ENCODE results near the gene CALR. TPM values are rescaled to one million over a fixed set of nuclear protein-coding genes. Genes with fewer than 3 reads are reported as not detected.

CALR gene
- total RNA-seq, 1 experiment from 2014 or later, result 547 TPM

DNA sequence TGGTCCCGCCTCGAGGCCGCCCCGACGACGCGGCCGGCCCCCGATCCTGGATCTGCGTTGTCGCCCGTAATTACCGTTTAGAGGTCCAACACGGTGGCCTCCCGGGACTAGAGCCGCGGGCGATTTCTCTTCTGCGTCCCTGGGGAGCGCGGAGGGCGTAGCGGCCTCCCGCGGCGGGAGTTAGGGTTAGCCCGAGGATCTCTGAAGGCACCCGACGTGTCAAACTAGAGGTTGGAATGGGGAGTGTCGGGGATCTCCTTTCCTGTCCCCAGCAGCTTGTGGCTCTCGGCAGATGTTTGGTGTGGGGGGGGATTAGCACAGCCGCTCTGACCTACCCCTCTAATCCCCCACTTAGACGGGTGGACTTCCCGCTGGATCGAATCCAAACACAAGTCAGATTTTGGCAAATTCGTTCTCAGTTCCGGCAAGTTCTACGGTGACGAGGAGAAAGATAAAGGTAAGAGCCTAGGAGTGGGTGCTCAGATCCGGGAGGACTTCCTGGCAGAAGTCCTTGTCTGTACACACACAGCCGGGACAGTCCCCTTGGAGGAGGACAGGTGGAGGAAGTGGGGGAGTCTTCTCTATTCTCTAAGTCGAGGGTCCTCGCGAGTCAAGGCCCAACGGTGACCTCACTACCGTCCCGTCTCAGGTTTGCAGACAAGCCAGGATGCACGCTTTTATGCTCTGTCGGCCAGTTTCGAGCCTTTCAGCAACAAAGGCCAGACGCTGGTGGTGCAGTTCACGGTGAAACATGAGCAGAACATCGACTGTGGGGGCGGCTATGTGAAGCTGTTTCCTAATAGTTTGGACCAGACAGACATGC lies 581 bp downstream of the CALR start:
- Histone ChIP-seq H2AFZ (ENCODE audit: low read length) (no peak overlapping the region), H3K4me1 (ENCODE audit: low read length) (peaks cover 40% of the 10 kb centered on the region), H3K27ac (ENCODE audit: low read length) (peak overlapping the region; percentile 86), H3K9me3 (ENCODE audit: low read length) (no peaks in the 10 kb centered on the region), H3K27me3 (ENCODE audit: low read length) (no peaks in the 10 kb centered on the region), H4K20me1 (ENCODE audit: insufficient read depth, low read depth, low read length) (peaks cover 22% of the 10 kb centered on the region), H3K4me3 (ENCODE audit: low read length) (peak overlapping the region; percentile 96), H3K79me2 (ENCODE audit: low read length) (peaks cover 24% of the 10 kb centered on the region), H3K4me2 (ENCODE audit: low read depth, low read length, poor library complexity, severe bottlenecking) (peak overlapping the region; percentile 83), H3K9me2 (replicated peaks; ENCODE audit: insufficient read depth, low read length) (no peaks in the 10 kb centered on the region), H3K9ac (ENCODE audit: low read length) (peak overlapping the region; percentile 99), H3K36me3 (ENCODE audit: insufficient read depth, low read length) (peaks cover 33% of the 10 kb centered on the region)
- DNase-seq, result peak; percentile 68

GRCh38 chr19:12939975-12940423 lies 1.6 kb downstream of the CALR start:
- Histone ChIP-seq H3K4me2 (ENCODE audit: low read depth, low read length, poor library complexity, severe bottlenecking) (peak overlapping the region; percentile 83), H3K4me3 (ENCODE audit: low read length) (peak overlapping the region; percentile 96), H3K27ac (ENCODE audit: low read length) (peak overlapping the region; percentile 86), H3K9ac (ENCODE audit: low read length) (peak overlapping the region; percentile 99), H2AFZ (ENCODE audit: low read length) (no peak overlapping the region), H3K27me3 (ENCODE audit: low read length) (no peaks in the 10 kb centered on the region), H3K79me2 (ENCODE audit: low read length) (peaks cover 24% of the 10 kb centered on the region), H3K9me2 (replicated peaks; ENCODE audit: insufficient read depth, low read length) (no peaks in the 10 kb centered on the region), H3K36me3 (ENCODE audit: insufficient read depth, low read length) (peaks cover 33% of the 10 kb centered on the region), H3K9me3 (ENCODE audit: low read length) (no peaks in the 10 kb centered on the region), H3K4me1 (ENCODE audit: low read length) (peaks cover 42% of the 10 kb centered on the region), H4K20me1 (ENCODE audit: insufficient read depth, low read depth, low read length) (peaks cover 22% of the 10 kb centered on the region)
- no peak for DNase-seq

GRCh38 chr19:12940897-12941296 lies 2.5 kb downstream of the CALR start:
- peak overlapping the region; percentile 86 for H3K27ac ChIP-seq (ENCODE audit: low read length)
- H3K9me3 ChIP-seq (ENCODE audit: low read length), result no peaks in the 10 kb centered on the region
- H3K36me3 ChIP-seq (ENCODE audit: insufficient read depth, low read length), result peaks cover 33% of the 10 kb centered on the region
- no peak overlapping the region for H2AFZ ChIP-seq (ENCODE audit: low read length)
- DNase-seq, result peak; percentile 65
- peak overlapping the region; percentile 83 for H3K4me2 ChIP-seq (ENCODE audit: low read depth, low read length, poor library complexity, severe bottlenecking)
- H3K4me3 ChIP-seq (ENCODE audit: low read length), result peak overlapping the region; percentile 96; the same call in 1 of the 2 replicates
- no peaks in the 10 kb centered on the region for H3K9me2 ChIP-seq (replicated peaks; ENCODE audit: insufficient read depth, low read length)
- peaks cover 42% of the 10 kb centered on the region for H3K4me1 ChIP-seq (ENCODE audit: low read length)
- peaks cover 22% of the 10 kb centered on the region for H4K20me1 ChIP-seq (ENCODE audit: insufficient read depth, low read depth, low read length)
- peaks cover 24% of the 10 kb centered on the region for H3K79me2 ChIP-seq (ENCODE audit: low read length)
- H3K27me3 ChIP-seq (ENCODE audit: low read length), result no peaks in the 10 kb centered on the region
- H3K9ac ChIP-seq (ENCODE audit: low read length), result peak overlapping the region; percentile 99; the same call in 1 of the 2 replicates

GRCh38 chr19:12943437-12944044 lies 5.1 kb downstream of the CALR start:
- no peak overlapping the region for H2AFZ ChIP-seq (ENCODE audit: low read length)
- no peaks in the 10 kb centered on the region for H3K9me3 ChIP-seq (ENCODE audit: low read length)
- no peaks in the 10 kb centered on the region for H3K27me3 ChIP-seq (ENCODE audit: low read length)
- no peak overlapping the region for H3K4me3 ChIP-seq (ENCODE audit: low read length)
- H3K4me2 ChIP-seq (ENCODE audit: low read depth, low read length, poor library complexity, severe bottlenecking), result peak overlapping the region; percentile 39
- peaks cover 40% of the 10 kb centered on the region for H3K4me1 ChIP-seq (ENCODE audit: low read length)
- no peaks in the 10 kb centered on the region for H3K9me2 ChIP-seq (replicated peaks; ENCODE audit: insufficient read depth, low read length)
- no peak overlapping the region for H3K27ac ChIP-seq (ENCODE audit: low read length)
- peaks cover 22% of the 10 kb centered on the region for H4K20me1 ChIP-seq (ENCODE audit: insufficient read depth, low read depth, low read length)
- H3K9ac ChIP-seq (ENCODE audit: low read length), result no peak overlapping the region
- peaks cover 46% of the 10 kb centered on the region for H3K36me3 ChIP-seq (ENCODE audit: insufficient read depth, low read length)
- peaks cover 42% of the 10 kb centered on the region for H3K79me2 ChIP-seq (ENCODE audit: low read length)
- DNase-seq, result peak; percentile 64

DNA sequence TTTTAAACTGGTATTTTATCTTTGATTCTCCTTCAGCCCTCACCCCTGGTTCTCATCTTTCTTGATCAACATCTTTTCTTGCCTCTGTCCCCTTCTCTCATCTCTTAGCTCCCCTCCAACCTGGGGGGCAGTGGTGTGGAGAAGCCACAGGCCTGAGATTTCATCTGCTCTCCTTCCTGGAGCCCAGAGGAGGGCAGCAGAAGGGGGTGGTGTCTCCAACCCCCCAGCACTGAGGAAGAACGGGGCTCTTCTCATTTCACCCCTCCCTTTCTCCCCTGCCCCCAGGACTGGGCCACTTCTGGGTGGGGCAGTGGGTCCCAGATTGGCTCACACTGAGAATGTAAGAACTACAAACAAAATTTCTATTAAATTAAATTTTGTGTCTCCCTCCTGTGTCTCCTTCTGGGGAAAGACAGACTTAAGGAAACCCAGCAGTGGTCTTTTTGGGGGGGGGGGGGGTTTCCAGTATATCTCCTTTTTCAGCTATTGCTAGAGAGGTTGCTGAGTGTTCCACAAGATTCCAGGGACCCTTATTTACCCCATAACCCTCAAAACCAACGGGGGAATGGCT lies 5.8 kb downstream of the CALR start:
- Histone ChIP-seq H3K27ac (ENCODE audit: low read length) (peak overlapping the region; percentile 58), H3K27me3 (ENCODE audit: low read length) (no peaks in the 10 kb centered on the region)

GRCh38 chr19:12945479-12946091 lies 7.2 kb downstream of the CALR start, which contains the start of gene RAD23A:
TSS of gene RAD23A (plus strand) at chr19:12945862. CDS start at chr19:12945949, 87 bp downstream.
- peaks cover 22% of the 10 kb centered on the region for H3K79me2 ChIP-seq (ENCODE audit: low read length)

More for the DNA sequence above, 5.8 kb downstream of the CALR start:
- Histone ChIP-seq H2AFZ (ENCODE audit: low read length) (no peak overlapping the region), H3K9ac (ENCODE audit: low read length) (no peak overlapping the region), H3K9me3 (ENCODE audit: low read length) (no peaks in the 10 kb centered on the region), H3K79me2 (ENCODE audit: low read length) (peaks cover 36% of the 10 kb centered on the region), H3K9me2 (replicated peaks; ENCODE audit: insufficient read depth, low read length) (no peaks in the 10 kb centered on the region), H3K4me3 (ENCODE audit: low read length) (no peak overlapping the region), H3K36me3 (ENCODE audit: insufficient read depth, low read length) (peaks cover 41% of the 10 kb centered on the region), H4K20me1 (ENCODE audit: insufficient read depth, low read depth, low read length) (peaks cover 16% of the 10 kb centered on the region), H3K4me1 (ENCODE audit: low read length) (peaks cover 40% of the 10 kb centered on the region), H3K4me2 (ENCODE audit: low read depth, low read length, poor library complexity, severe bottlenecking) (peak overlapping the region; percentile 39)
- DNase-seq, result peak; percentile 61

DNA sequence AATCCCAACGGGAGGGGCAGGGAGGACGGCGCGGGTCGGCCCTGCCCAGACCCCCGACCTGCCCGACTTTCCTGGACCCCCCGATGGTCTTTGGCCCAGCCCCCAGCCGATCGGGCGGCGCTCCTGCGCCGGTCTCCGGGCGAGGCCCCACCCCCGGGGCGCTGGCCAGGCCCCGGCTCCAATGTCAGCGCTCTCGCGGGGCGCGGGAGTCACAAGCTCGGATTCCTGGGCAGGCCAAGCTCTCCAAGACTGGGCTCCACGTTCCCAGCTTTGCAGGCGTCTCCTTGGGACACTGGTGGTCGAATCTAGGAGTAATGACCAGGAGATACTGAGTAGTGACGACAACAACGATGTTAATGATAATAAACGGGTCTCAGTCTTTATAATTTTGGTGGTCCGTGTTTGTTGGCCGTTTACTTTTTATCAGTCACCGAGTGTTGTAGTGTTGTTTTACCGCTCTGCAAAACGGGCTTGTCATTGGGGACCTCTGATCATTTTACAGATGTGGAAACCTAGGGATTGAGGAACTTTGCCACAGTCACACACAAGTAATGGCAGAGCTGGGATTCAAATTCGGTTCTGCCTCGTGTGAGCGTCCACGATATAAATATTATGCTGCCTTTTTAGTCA lies 7.8 kb downstream of the CALR start:
- H2AFZ ChIP-seq (ENCODE audit: low read length), result no peak overlapping the region
- no peaks in the 10 kb centered on the region for H3K9me2 ChIP-seq (replicated peaks; ENCODE audit: insufficient read depth, low read length)
- peaks cover 20% of the 10 kb centered on the region for H3K4me1 ChIP-seq (ENCODE audit: low read length)
- peaks cover 21% of the 10 kb centered on the region for H3K36me3 ChIP-seq (ENCODE audit: insufficient read depth, low read length)
- no peaks in the 10 kb centered on the region; the same call in 1 of the 2 replicates for H4K20me1 ChIP-seq (ENCODE audit: insufficient read depth, low read depth, low read length)
- H3K9me3 ChIP-seq (ENCODE audit: low read length), result no peaks in the 10 kb centered on the region
- H3K79me2 ChIP-seq (ENCODE audit: low read length), result peaks cover 20% of the 10 kb centered on the region
- H3K9ac ChIP-seq (ENCODE audit: low read length), result peak overlapping the region; percentile 84
- peak overlapping the region; percentile 60 for H3K27ac ChIP-seq (ENCODE audit: low read length)
- H3K27me3 ChIP-seq (ENCODE audit: low read length), result no peaks in the 10 kb centered on the region
- H3K4me2 ChIP-seq (ENCODE audit: low read depth, low read length, poor library complexity, severe bottlenecking), result peak overlapping the region; percentile 90
- peak overlapping the region; percentile 85 for H3K4me3 ChIP-seq (ENCODE audit: low read length)
- DNase-seq, result peak; percentile 91

More at GRCh38 chr19:12945479-12946091, 7.2 kb downstream of the CALR start, which contains the start of gene RAD23A:
- Histone ChIP-seq H3K27ac (ENCODE audit: low read length) (peak within 1 kb of the TSS; percentile 60), H3K9me3 (ENCODE audit: low read length) (no peaks in the 10 kb centered on the region), H3K36me3 (ENCODE audit: insufficient read depth, low read length) (peaks cover 27% of the 10 kb centered on the region), H4K20me1 (ENCODE audit: insufficient read depth, low read depth, low read length) (peaks cover 2% of the 10 kb centered on the region; the same call in 1 of the 2 replicates), H3K27me3 (ENCODE audit: low read length) (no peaks in the 10 kb centered on the region), H3K4me2 (ENCODE audit: low read depth, low read length, poor library complexity, severe bottlenecking) (peak within 1 kb of the TSS; percentile 90), H3K4me3 (ENCODE audit: low read length) (peak within 1 kb of the TSS; percentile 85), H2AFZ (ENCODE audit: low read length) (no peak within 1 kb of the TSS), H3K9me2 (replicated peaks; ENCODE audit: insufficient read depth, low read length) (no peaks in the 10 kb centered on the region), H3K9ac (ENCODE audit: low read length) (peak within 1 kb of the TSS; percentile 84), H3K4me1 (ENCODE audit: low read length) (peaks cover 26% of the 10 kb centered on the region)
- DNase-seq, result peak; percentile 99

All from Karpas-422 (cell line).